NCI-H446 treated with DMSO at 0.1 percent for 48 hours (cell line): ENCODE results near the gene ZBTB48.
"Not testable (repeated sequence)": the region's sequence is repeated elsewhere in the genome, so short reads cannot be mapped to it uniquely, and the experiment has no call there.

Source experiments
- DNase-seq: peaks from one replicate; lab custom pipeline; 2025; lab: John Stamatoyannopoulos, UW

Gene ZBTB48

DNA sequence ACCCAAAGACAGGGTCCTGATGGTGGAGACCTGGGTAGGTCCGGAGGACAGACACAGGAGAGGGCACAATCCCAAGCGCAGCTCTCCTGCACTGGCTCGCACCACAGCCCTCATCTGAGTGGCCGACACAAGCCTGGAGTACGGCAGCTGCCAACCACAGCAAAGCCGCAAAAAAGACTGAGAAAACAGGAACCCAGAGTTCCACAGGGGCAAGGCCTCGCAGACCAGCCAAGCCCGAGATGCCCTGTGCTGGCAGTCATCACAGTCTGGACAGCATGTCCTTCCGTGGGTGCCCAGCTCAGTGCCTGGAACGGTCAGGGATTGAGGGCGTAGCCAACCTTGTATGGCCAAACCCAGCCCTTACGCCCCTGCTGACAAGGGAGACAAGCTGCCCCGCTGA, 11.4 kb downstream of the ZBTB48 start:
- no peak for DNase-seq

DNA sequence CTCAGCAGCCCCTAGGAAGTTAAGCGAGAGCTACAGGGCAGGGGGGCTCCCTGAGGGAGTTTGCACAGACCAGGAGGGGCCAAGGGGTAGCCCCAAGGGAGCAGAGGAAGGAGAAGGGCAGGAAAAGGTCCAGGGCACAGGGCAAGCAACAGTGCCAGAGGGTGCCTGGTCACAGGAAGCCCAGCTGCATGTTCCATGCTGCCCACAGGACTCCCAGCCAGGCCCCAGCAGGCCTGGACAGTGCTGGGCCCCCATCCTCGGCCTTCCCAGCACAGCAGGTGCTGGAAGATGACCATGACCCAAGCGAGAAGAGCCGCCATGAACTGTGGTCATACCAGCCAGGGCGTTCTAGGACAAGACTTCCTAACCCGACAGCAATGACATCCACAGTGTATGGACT, 11.8 kb downstream of the ZBTB48 start:
- no peak for DNase-seq

DNA sequence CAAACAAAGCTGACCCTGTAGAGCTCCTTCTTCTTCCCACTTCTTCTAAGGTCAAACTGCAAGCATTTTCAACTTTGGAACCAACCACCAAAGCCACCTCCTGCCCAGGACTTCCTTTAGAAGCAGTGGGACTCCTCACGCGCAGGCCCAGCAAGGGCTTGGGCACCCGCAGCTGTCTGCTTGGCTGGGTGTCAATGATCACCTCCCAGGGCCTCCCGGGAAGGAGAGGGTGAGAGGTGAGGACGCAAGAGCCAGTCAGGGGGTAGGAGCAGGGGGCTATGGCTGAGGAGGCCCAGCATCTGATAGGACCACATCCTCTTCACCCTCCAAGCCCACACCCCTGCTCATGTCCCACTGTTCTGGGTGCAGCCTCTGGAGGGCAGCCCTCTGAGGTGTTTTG, 12.6 kb downstream of the ZBTB48 start:
- no peak for DNase-seq

DNA sequence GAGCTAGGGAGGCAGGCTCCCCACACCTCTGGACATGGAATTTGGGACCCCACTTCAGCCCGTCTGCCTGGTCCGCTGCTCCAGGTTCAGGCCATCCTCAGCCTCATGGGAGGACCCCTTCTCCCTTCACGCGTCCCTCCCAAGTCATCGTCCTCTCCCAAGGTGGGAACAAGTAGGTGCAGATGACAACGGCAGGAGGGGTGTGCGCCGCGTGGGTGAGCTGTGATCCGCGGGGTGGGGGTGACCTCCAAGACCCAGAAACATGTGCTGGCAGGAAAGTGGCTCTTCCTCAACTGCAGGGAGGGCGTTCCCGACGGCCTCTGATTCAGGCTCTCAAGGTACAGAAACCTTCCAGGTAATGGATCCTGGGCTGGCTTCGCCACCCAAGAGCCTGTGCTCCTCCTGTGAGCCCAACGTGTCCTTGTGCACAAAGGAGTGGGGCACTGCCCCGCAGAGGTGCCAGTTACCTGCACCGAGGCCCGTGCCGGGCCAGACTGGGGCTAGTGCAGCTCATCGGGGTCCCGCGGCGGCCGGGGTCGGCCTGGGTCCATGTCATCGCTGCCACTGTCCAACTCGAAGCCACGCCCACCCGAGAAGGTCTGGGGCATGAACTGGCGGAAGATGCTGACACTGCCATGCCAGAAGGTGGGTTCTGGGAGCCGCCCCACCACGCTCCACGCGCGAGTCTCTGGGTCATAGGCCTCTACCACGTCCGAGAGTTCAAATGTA, 13.2 kb downstream of the ZBTB48 start:
- no peak for DNase-seq

DNA sequence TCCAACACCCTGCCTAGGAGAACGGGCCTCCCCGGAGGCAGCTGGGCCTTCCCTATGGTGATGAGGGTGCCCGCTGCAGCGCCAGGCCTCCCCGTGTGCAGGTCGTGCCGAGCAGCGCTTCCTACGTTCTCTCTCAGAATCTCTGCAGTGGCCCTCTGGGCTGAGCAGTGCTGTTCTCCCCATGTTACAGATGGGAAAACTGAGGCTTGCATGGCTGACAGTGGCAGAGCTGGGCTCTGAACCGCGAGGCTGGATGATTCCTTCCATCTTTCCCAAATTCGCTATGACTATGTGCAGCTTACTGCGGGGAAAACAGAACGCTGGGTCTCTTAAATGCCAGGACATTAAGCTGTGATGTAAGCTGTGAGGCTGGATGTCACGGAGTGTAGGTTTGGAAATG, 14.0 kb downstream of the ZBTB48 start:
- no peak for DNase-seq

DNA sequence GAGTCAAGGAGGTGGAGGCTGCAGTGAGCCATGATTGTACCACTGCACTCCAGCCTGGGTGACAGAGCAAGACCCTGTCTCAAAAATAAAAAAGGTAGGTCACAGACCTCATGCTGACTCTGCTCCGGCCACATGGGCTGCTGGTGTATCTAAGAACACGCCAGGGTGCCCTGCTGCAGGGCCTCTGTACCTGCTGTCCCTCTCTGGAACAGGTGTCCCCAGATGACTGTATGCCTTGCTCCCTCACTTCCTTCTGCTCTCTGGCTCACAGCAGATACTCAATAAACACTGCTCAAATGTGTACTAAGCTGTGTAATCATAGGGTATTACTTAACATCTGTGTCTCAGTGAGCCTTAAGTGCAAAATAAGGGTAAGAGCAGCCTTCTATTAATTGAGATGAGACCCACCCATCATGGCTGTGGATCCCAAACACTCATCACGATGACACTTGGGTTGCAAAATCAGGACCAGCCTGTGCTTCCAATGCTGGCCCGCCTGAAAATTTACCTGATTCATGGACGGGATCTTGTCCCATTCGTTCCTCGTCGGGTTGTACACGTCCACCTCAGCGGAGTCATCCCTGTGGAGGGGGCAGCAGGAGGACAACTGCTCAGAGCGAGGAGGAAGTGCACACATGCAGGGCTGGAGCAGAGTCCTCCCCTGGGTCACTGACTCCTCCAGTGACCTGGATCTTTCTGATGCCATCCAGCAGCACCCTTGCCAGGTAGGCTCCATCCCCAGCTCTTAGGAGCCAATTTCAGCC, 15.4 kb downstream of the ZBTB48 start:
- DNase-seq = no peak

DNA sequence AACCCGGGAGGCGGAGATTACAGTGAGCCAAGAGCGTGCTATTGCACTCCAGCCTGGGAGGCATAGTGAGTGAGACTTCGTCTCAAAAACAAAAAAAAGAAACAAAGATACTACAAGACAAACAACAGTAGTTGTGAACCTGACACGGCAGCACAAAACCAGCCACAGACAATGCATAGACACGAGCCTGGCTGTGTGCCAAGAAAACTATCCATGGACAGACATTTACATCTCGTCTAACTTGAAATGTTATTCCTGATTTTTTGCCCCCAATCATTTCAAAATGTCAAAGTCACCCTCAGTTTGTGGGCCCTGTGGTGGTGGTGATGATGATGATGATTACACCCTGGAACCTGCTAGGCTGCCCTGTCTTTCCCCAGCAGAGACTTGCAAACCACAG, 16.6 kb downstream of the ZBTB48 start:
- no peak for DNase-seq

DNA sequence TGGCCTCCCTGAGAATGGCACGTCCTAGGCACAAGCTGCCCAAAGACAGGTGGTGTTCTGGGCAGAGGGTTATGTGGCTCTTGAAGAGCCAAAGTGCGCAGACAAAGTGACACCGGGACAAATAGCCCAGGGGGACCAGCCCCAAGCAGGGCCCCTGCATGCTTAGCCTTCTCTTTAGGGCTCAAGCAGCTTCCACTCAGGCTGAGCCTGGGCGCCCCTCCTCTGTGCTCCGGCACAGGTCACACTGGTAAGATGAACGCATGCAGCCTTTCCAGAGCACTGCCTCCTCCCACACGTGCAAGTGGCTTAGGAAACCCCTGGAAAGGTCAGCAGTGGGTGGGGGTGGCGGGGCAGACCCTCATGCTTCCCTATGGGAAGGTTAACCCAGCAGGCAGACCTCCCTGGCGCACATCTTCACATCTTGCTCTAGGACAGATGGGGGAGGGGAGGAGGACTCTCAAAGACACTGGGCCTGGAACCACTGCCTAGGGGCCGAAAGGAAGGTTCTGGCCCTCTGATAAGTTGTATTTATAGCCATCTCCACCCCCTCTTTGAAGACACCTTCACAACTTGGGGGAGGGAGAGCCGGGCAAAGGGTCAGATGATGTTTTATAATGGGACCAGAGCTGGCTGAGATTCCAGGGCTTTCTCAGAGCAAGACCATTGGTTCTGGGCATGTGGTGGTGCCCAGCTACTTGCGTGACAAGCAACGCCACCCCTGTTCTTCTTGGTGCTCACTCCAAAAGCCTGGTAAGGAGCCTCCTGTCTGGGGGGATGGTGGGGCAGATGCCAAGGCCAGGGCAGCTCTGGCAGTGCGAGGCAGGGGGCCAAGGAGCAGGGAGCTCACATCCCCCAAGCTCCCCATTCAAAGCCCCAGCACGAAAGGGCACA, 17.3 kb downstream of the ZBTB48 start:
- no peak for DNase-seq

DNA sequence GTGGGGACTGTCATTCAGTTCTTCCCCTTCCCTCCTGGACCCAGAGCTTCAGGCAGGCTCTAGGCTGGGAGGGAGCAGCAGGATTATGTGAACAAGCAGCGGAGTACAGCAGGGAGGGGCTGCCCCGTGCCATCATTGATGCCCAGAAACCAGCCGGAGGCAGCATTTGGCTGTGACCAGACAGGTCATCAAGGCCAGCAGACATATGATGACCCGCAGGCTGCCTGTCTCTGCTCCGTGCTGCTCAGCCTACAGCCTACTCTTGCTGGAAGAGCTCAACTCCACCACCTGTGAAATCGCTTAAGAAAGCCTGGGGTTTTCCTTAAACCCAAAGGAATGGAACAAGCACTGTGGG, 18.0 kb downstream of the ZBTB48 start:
- DNase-seq = no peak

DNA sequence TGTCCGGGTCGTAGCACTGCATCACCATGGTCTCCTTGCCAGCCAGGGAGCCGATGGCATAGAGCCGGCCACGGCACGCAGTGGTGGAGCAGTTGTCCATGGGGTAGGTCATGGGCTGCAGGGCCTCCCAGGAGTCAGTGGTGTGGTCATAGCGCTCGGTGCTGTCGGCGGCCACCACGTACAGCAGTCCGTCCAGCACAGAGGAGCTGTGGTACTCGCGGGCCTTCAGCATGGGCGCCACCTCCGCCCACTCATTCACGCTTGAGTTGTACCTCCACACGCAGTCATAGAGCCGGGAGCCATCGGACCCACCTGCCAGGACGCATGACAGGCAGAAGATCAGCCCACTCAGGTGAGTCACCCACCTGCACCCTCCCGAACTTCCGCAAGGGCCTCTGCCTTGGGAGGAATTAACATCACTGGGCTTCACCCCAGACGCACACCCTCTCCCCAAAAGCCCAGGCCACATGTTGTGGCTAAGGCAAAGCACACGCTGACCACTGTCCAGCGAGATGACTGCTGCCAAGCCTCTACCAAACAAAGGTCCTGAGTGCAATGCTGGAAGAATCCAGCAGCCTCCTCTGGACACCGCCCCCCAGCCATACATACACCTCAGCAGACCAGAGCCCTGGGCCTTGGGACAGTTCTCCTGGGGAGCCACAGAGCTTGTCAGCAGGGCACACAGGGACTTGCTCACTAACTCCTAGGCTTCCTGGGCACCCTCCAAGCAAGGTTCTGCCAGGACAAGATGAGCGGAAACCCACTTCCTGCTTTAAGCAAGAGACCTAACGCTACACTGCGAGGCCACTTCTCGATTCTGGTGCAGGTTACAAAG, 19.6 kb downstream of the ZBTB48 start:
- no peak for DNase-seq

DNA sequence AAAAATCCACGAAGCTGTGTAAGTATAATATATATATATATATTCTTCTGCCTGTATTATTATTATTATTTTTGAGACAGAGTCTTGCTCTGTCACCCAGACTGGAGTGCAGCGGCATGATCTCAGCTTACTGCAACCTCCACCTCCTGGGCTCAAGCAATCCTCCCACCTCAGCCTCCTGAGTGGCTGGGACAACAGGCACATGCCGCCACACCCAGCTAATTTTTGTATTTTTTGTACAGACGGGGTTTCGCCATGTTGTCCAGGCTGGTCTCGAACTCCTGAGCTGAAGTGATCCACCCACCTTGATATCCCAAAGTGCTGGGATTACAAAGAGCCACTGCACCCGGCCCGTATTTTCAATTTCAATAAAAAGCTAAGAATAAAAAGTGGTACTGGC, 20.2 kb downstream of the ZBTB48 start:
- DNase-seq = not testable (repeated sequence)

DNA sequence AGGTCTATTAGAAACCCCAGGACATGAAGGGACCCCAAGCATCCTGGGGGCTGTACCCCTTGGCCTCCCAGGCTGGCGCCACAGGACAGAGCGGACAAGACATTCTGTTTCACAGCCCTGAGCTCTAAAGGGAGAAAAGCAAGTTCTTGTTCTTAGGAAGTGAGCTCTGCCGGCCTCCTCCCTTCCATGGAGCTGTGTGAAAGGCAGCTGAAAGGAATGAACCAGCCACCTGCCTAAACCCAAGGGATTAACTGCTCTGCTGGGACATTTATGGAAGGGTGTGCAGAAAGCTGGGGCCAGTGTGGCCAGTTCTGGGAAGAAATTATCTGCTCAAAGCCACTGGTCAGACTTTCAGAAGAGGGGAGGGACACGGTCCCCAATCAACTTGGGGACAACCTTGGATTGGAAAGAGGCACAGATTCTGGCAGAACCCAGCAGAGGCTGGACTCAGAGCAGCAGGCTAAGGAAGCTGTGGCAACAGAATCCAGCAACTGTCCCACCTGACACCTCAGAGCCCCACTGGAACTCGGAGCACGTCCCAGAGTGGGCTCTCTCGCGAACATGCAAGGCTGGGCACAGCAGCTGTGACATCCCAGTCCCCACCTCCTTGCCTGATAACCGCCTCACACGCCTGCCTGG, 20.7 kb downstream of the ZBTB48 start:
- DNase-seq = no peak

DNA sequence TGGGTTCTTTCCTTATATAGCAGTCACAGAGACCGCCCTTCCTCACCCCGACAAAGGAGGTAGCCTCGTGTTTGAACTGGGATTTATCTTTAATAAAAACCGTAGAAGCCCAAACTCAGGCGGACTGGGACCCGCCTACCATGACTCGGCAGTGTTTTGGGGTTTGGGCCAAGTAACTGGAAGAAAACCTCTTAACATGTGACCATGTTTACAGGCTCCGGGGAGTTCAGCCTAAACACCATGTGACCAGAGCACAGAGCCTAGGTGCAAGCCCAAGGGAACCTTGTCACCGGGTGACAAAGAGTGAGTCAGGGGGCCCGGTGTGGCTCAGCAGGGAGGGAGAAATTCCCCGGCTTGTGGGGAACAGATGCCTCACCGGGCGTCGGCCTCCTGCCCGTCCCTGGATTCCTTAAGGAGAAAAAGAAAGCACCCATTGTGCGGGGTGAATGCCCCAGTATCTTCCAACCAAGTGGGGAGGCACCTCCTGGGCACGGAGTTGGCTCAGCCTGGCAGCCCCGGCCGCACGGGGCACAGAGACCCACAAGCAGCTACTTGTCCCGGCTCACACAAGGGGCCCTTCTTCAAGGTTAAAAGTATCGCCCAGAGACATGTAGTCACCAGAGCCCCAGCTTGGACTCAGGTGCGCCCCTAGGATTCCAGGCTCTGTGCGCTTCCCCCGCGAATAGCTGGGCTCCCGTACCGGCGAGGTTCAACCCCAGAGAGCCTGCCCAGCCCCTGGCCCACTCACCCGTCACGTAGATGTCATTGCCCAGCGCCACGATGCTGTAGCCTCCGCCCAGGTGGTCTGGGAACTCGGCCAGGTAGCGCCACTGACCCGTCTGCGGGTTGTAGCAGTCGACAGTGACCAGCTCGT, 21.5 kb downstream of the ZBTB48 start:
- peak; percentile 33 for DNase-seq

DNA sequence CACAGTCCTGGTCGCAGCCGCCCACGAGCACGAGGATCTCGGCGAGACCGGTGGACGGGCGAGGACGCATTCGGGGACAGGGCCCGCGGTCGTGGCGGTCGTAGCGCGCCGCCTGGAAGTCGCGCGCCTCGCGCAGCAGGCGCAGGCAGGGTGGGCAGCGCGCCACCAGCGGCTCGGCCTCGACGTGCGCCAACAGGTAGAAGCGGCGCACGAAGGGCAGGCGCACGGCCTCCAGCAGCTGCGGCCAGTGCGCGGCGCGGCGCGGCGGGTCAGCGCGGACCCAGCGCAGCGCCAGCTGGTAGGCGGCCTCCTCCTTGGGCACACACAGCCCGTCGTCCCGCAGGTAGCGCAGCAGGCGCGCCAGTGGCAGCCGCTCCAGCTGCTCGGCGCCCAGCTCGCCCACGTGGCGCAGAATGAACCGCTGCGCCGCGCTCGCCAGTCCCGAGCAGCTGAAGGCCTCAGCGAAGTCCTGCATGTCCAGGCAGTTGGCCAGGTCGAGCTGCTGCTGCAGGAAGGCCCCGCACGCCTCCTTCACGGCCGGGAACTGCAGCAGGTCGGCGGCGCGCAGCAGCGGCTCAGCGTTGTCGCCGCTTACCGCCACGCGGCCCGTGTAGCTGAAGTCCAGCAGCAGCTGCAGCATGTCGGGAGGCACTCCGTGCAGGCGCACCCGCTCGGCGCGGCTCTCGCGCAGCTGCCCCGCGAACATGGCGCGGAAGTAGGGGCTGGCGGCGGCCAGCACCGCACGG, 22.3 kb downstream of the ZBTB48 start:
- no peak for DNase-seq

DNA sequence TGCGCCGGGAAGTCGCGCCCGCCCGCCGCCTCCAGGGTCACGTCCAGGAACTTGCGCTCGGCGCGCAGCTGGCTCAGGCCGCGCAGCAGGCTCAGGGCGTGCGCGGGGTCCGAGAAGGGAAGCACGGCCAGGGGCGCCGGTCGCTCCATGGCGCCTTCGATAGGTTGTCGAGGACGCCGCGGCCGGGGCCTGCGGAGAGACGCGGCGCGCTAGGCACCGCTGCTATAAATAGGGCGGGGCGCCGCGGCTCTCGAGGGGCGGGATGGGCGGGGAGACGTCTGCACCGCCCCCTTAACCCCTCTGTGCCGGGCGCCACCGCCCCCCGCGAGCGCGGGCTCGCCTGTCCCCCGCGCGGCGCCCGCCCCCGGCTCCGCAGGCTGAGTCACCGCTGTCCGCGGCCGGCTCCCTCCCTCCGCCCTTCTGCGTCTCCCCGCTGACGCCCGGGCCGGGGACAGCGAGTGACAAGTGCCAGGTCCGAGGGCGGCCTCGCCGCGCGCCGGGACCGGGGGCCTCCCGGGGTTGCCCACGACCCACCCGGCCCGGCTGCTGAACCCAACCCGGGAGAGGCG, 23.0 kb downstream of the ZBTB48 start, which contains the start of gene KLHL21:
KLHL21 (minus strand) TSS at position 201 of the 569 bp plus-strand sequence; CDS start at position 149, 52 bp downstream.
- DNase-seq = peak; percentile 70

DNA sequence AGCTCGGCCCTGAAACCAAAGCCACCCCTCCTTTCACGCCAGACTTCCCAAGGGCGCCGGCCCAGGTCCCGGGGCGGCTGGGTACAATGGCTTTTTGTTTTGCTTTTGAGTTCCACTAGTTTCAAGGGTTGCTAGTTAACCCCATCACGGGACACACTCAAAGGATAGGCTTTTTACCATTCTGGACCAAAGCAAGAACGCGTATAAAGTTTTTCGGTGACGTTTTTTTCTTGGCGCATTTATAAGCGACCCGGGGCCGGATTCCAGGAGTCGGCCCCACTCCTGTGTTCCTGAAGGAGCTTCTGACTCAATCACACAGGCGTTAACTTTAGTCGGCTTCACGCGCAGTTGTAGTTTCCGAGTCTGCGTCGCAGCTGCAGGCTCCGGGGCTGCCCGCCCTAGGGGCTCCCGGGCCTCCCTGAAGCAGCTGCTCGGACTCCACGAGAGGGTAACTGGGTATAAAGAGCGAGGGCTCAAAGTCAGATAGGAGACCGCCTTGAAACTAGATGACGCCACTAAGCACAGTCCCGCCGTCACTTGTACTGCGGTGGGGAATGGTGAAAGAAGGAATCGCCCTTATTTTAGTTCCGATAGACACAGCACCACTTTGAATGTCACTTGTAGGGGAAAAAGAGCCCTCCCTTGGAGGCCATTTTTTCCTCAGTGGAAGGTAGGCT, 23.6 kb downstream of the ZBTB48 start:
- DNase-seq = no peak

DNA sequence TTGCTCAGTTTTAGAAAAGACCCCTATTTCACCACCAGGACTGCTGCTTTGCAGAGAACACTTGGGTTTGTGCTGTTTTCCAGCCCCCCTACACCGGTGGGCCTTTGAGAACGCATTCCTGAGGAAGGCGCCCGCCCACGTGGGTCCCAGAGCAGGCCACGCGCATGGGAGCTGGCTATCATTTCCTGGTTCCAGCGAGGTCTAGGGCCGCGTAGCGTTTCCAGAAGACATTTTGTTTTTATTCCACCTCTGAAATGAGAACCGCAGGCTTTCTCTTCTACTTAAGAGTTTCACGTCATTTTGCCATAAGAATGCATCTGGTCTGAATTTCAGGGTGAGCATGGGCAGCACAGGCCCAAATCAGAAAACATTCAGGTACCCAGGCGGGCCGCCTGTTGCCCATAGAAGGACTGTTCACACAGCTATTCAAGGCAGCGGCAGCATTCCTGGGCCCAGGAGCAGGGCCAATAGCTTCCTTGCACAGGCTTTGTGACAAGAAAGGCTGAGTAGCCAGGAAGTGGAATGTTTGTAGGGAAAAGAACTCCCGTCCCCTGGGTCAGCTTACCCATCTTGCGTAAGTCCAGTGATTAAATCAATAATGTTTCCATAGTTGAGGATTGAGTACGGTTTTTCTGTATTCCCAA, 24.2 kb downstream of the ZBTB48 start:
- no peak for DNase-seq
